ENCODE data around the gene OTUB2.
A peak's percentile ranks its signal among the peaks of the same experiment; 100 is the strongest.

OTUB2 gene

DNA sequence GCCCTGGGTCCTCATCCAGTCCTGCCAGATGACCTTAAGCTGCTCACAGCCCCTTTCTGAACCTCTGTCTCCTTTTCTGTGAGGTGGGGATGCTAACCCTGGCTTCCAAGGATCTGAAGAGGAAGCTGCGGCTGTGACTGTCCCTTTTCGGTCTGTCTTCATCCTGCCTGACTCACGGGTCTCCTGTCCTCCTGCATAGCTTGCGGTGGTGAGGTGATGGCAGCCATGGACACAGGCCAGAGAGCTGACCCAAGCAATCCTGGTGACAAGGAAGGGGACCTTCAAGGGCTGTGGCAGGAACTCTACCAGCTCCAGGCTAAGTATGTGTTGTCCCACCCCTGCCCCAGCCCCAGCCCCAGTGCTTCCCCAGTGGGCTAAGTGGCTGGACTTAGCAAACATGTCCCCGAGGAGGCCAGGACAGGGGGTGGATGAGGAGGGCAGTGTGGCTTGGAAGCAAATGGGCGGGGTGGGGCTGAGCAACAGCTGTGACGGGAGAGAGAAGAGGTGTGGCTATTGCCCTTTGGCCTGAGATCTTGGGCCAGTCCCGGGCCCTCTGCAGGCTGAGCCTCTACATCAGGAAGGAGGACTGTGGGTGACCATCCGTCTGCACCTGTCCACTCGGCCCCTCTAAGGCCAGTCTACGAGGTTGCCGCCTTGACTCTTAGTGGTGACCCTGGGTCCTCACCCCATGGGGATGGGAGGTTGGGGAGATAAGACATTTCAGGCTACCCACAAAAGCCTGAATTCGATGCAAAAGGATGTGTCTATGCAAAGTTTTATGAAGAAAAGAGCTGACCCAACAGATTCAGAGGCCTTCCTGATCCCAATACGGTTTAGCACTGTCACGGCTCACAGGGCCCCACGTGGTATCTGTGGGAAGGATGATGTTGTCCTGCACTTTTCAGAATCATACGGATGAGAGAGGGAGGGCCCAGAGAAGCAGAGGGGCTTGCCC lies 27.9 kb upstream of the OTUB2 start:
- DNase-seq: no peak

DNA sequence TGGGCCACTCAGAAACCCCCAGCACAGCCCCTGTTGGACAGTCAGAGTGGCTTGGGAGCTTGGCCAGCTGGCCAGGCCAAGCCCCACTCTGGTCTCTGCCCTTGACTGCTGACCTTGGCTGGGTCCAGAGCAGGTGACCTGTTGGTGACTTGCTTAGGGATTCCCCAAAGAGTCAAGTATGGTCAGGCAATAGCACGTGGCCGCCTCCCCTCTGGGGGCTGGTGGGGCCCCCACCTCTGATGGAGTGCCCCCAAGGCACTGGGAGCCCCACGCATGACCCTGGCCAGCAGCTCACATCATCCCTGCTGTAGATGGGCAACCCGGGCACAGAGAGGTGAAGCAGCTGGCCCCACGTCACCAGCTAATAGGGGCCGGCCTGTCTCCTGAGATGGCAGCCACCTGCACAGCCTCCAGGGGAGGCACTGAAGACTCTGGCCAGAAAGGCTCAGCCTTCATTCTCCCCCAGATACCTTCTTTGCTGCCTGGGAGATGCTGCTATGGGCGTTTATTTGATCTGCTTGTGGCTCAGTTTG lies 27.2 kb upstream of the OTUB2 start:
- no peak for DNase-seq

DNA sequence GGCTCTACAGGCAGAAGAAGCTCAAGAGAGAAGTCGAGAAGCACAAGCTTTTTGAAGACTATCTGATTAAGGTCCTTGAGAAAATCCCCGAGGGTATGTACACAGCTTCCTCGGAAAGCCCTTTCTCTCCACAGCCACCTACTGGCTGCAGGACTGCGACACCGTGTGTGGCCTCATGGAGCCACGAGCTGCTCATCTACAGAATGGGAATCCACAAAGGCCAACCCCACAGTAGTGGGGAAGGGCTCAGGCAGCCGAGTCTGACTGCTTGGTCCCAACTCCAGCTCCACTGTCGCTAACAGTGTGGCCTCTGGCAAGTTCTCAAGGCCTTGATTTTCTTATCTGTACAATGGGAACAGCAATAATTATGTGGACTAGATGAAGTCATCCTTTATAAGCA lies 26.6 kb upstream of the OTUB2 start:
- DNase-seq: no peak

DNA sequence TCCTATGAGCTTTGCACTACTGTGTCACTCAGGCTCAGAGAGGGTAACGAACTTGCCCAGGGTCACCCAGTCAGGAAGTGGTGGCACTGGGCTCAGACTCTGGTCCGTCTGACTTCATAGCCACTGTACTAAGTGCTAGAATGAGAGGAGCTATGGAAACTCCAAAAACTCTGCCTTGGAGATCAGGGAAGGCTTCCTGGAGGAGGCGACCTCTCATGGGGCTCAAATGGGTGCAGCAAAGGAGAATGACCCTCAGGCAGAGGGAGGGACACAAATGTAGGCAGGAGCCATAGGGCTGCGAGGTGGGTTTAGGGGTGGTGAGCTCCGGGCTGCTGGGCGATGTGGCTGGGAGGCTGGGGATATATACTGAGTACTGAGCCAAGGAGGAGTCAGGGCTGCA lies 25.9 kb upstream of the OTUB2 start:
- no peak for DNase-seq

- no peak for DNase-seq
Measured at GRCh38 chr14:94001016-94001415, 25.1 kb upstream of the OTUB2 start.

GRCh38 chr14:94001501-94002396 lies 24.4 kb upstream of the OTUB2 start:
- DNase-seq: peak; percentile 43

DNA sequence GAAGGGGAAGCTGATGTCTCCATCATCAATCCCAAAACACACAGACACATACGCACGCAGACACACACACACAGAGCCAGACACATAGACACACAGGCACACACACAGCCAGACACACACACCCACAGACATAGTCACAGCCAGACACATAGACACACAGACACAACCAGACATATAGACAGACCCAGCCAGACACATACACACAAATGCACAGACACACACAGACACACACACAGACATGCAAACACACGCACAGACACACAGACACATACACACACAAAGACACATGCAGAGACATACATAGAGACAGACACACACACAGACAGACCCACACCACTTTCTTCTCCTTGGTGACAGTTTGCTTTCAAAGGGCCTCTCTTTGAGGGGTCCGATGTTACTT lies 22.7 kb upstream of the OTUB2 start:
- no peak for DNase-seq

- DNase-seq: no peak
Measured at GRCh38 chr14:94004015-94004414, 22.1 kb upstream of the OTUB2 start.

- DNase-seq: no peak
Measured at GRCh38 chr14:94005324-94006073, 20.6 kb upstream of the OTUB2 start.

- DNase-seq: no peak
Measured at GRCh38 chr14:94008234-94008633, 17.9 kb upstream of the OTUB2 start.

- DNase-seq: peak; percentile 77
Measured at GRCh38 chr14:94009767-94010166, 16.4 kb upstream of the OTUB2 start.

GRCh38 chr14:94010625-94011024 lies 15.5 kb upstream of the OTUB2 start:
- no peak for DNase-seq

DNA sequence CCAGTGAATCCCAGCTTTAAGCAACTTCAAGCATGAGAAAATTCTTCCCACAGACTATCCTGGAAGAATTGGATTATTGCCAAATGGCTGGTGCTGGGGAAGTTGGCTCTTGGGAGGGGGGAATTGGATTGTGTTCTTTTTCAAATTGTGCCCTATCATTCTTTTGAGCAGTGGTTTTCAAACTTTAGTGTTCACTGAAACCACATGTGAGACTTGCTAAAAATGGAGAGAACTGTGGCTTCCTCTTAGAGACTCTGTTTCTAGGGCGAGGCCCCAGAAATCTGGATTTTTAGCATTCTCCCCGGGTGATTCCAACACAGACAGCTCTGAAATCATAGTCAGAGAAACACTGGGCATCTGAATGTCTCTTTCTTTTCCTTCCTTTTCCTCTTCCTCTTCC lies 14.3 kb upstream of the OTUB2 start:
- peak; percentile 46 for DNase-seq

GRCh38 chr14:94014382-94014781 lies 11.8 kb upstream of the OTUB2 start:
- no peak for DNase-seq

DNA sequence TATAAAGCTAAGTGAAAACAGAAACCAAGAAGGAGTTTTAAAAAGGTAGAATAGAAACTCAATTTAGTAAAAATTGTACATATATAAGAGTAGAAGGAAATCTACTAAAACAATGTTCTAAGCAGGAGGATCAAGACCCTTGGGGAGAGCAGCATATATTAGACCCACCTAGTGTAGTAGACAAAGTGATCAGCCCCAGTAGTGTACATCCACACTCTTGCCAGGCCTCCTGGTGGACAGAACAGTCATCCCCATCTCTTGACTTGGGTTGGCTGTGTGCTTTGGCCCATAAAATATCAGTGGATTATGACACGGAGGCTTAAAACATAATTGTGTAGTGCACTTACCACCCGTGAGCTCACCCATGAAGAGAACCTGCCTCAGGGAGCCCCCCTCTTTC lies 10.9 kb upstream of the OTUB2 start:
- no peak for DNase-seq

DNA sequence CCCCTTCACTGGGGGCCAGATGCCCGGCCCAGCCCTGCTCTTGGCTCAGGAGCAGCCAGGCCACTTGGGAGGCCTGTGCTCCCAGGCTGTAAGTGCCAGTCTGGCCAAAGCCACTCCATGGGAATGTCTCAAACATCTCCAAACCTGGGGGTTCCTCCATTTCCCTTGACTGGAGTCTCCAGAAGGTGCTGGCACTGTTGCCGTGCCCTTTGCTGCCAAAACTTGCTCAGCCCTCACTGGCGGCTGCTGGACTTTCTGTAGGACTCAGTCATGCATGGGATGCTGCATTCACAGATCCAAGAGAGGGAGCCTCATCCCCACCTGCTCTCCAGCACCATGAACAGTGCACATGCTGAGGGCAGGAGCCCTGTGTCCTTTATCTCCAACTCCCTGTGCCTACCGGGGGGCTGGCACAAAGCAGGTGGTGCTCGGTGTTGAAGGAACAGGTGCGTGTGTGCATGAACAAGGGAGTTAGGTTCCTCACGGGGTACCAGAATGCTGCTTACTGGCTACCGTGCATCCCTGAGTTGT lies 9.6 kb upstream of the OTUB2 start:
- DNase-seq: no peak

DNA sequence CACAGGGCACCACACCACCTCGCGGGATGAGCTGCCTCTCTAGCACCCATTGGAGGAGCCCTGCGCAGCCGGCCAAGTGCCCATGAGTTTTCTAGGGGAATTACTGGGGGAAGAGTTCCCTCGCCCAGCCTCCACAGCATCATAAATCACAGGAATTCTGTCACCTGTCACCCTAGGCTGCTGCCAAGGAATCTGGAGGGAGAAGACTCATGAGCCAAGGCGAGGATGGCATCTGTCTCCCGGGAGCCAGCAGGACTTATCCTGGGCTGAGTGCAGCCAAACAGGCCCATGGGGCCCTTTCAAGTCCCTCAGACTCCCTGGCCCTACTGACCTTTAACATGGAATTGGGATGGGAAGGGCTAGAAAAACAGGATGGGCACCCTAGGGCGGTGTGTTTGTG lies 7.8 kb upstream of the OTUB2 start:
- DNase-seq: no peak

DNA sequence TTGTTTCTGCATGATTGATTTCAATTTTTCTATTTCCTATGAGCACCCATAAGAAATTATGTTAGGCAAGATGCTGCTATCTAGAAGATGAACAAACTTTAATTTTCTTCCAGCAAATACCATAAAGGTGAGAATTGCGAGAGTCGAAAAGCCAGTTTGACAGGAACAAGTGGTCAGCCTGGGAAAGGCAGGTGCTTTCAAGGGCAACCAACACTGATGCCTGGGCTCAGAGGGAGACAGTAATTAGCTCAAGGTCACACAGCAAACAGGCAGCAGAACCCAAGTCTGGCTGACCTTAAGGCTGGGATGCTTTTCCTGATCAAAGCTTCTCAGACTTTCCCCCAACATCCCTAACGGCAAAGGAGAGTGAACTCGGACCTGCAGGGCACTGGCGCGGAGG lies 6.8 kb upstream of the OTUB2 start:
- no peak for DNase-seq

- DNase-seq: no peak
Measured at GRCh38 chr14:94020267-94020666, 5.9 kb upstream of the OTUB2 start.

DNA sequence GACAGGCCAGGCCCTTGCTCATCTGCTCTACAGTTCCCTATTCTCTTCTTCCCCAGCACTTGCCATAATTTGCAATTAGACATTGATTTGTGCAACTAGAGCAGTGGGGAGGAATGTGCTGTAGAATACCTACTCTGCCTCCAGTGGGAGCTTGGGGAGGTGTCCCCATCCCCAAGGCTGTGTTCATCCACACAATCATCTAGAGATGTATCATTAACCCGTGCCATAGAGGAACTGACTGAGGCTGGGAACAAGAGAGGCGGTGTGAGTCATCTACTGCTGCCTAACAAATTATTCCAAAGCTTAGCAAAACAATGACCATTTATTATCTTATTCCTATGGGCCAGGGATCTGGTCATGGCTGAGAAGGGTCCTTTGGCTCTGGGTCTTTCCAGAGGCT lies 5.1 kb upstream of the OTUB2 start:
- no peak for DNase-seq

- DNase-seq: no peak
Measured at GRCh38 chr14:94021416-94022157, 4.6 kb upstream of the OTUB2 start.
